OCI-LY1 (cell line): ENCODE results near the gene DYNLT2.

Experiments
- H2AFZ ChIP-seq: fragments of 200-600 bp; sonication (generic), shearing (Covaris generic); 2 replicates; pipeline ENCODE4 v1.6.0; 2014; ENCODE audit warnings: antibody characterized with exemption, mild to moderate bottlenecking, low read length
- H3F3A ChIP-seq: fragments of 200-600 bp; sonication (generic), shearing (Covaris generic); 2 replicates; pipeline ENCODE4 v1.6.0; 2014; ENCODE audit warnings: mild to moderate bottlenecking, antibody characterized with exemption, low read length, moderate library complexity; ENCODE audit not compliant: insufficient read depth
- H3K27ac ChIP-seq: fragments of 200-600 bp; sonication (generic); 2 replicates; pipeline ENCODE4 v1.5.1; 2014; ENCODE audit warnings: low read length, mixed run types, mild to moderate bottlenecking, low read depth; ENCODE audit not compliant: poor library complexity, severe bottlenecking
- H3K27me3 ChIP-seq: fragments of 200-600 bp; sonication (generic); 2 replicates; pipeline ENCODE4 v1.6.0; 2014; ENCODE audit warnings: antibody characterized with exemption, mild to moderate bottlenecking, low read length, moderate library complexity; ENCODE audit not compliant: insufficient read depth
- H3K36me3 ChIP-seq: fragments of 200-600 bp; sonication (generic); 2 replicates; pipeline ENCODE4 v1.6.1; 2014; ENCODE audit warnings: mild to moderate bottlenecking, antibody characterized with exemption, low read length, moderate library complexity, mixed read lengths; ENCODE audit not compliant: insufficient read depth
- H3K4me1 ChIP-seq: fragments of 200-600 bp; sonication (generic); 2 replicates; pipeline ENCODE4 v1.5.1; 2014; ENCODE audit warnings: mild to moderate bottlenecking, low read length, moderate library complexity; ENCODE audit not compliant: insufficient read depth, severe bottlenecking
- H3K4me2 ChIP-seq: fragments of 200-600 bp; sonication (generic), shearing (Covaris generic); 2 replicates; pipeline ENCODE4 v1.6.1; 2014; ENCODE audit warnings: low read length
- H3K4me3 ChIP-seq: fragments of 200-600 bp; sonication (generic); 2 replicates; pipeline ENCODE4 v1.5.1; 2014; ENCODE audit warnings: low read length, low read depth, mild to moderate bottlenecking, mixed read lengths; ENCODE audit not compliant: poor library complexity, severe bottlenecking
- H3K79me2 ChIP-seq: fragments of 200-600 bp; shearing (Covaris generic); 2 replicates; pipeline ENCODE4 v1.6.1; 2016; ENCODE audit warnings: mixed run types, low read length, mixed read lengths; ENCODE audit not compliant: insufficient read depth
- H3K9ac ChIP-seq: fragments of 200-600 bp; sonication (generic), shearing (Covaris generic); 2 replicates; pipeline ENCODE4 v1.6.1; 2014; ENCODE audit warnings: mild to moderate bottlenecking, low read length, mixed read lengths
- H3K9me2 ChIP-seq: fragments of 200-600 bp; sonication (generic), shearing (Covaris generic); 2 replicates; pipeline ENCODE4 v1.6.1; 2014; ENCODE audit warnings: low read depth, mild to moderate bottlenecking, low read length, mixed read lengths
- H3K9me3 ChIP-seq: fragments of 200-600 bp; shearing (Covaris generic); 2 replicates; pipeline ENCODE4 v1.6.1; 2014; ENCODE audit warnings: low read length, mixed read lengths
- H4K20me1 ChIP-seq: fragments of 200-600 bp; sonication (generic), shearing (Covaris generic); 2 replicates; pipeline ENCODE4 v1.6.0; 2016; ENCODE audit warnings: mild to moderate bottlenecking, low read length; ENCODE audit not compliant: insufficient read depth
- CTCF ChIP-seq: fragments of 200-600 bp; sonication (generic), shearing (Covaris generic); IDR thresholded peaks from 2 replicates; pipeline ENCODE4 v1.5.1; 2017; ENCODE audit warnings: mild to moderate bottlenecking, antibody characterized with exemption, low read length, moderate library complexity, mixed read lengths
- EZH2 ChIP-seq: fragments of 200-600 bp; sonication (generic), shearing (Covaris generic); IDR thresholded peaks from 2 replicates; pipeline ENCODE4 v1.8.0; 2017; ENCODE audit warnings: borderline replicate concordance, mixed run types, mild to moderate bottlenecking, antibody characterized with exemption, low read length, moderate library complexity, mixed read lengths

Gene DYNLT2

GRCh38 chr6:169783401-169783800 lies 32.0 kb upstream of the DYNLT2 start:
- H3K4me1 ChIP-seq: no peaks in the 10 kb centered on the region
- H2AFZ ChIP-seq: no peak overlapping the region
- H3K4me3 ChIP-seq: no peak overlapping the region
- H3K79me2 ChIP-seq: no peaks in the 10 kb centered on the region
- H3K27ac ChIP-seq: no peak overlapping the region
- no peaks in the 10 kb centered on the region for H3K9me2 ChIP-seq
- H3K9me3 ChIP-seq: no peaks in the 10 kb centered on the region
- H4K20me1 ChIP-seq: no peaks in the 10 kb centered on the region
- no peaks in the 10 kb centered on the region for H3F3A ChIP-seq
- H3K36me3 ChIP-seq: peaks cover 13% of the 10 kb centered on the region
- no peaks in the 10 kb centered on the region for H3K27me3 ChIP-seq
- no peak overlapping the region for H3K9ac ChIP-seq
- TF ChIP-seq EZH2: no peak
- no peak for TF ChIP-seq CTCF
- H3K4me2 ChIP-seq: no peak overlapping the region

- H2AFZ ChIP-seq: no peak overlapping the region
- no peak overlapping the region for H3K4me3 ChIP-seq
- no peaks in the 10 kb centered on the region for H3F3A ChIP-seq
Measured at GRCh38 chr6:169782966-169783365, 31.6 kb upstream of the DYNLT2 start.

GRCh38 chr6:169780571-169781091 lies 29.3 kb upstream of the DYNLT2 start:
- H3K9me3 ChIP-seq: no peaks in the 10 kb centered on the region
- TF ChIP-seq CTCF (no peak), EZH2 (no peak)
- H3K9ac ChIP-seq: no peak overlapping the region
- no peaks in the 10 kb centered on the region for H3K27me3 ChIP-seq
- no peaks in the 10 kb centered on the region for H3K79me2 ChIP-seq
- H3K4me2 ChIP-seq: no peak overlapping the region
- no peak overlapping the region for H3K4me3 ChIP-seq
- no peaks in the 10 kb centered on the region for H3K9me2 ChIP-seq
- H3F3A ChIP-seq: no peaks in the 10 kb centered on the region
- no peaks in the 10 kb centered on the region for H4K20me1 ChIP-seq
- peaks cover 18% of the 10 kb centered on the region for H3K36me3 ChIP-seq
- H3K27ac ChIP-seq: no peak overlapping the region
- H2AFZ ChIP-seq: no peak overlapping the region
- H3K4me1 ChIP-seq: no peaks in the 10 kb centered on the region

More at GRCh38 chr6:169782966-169783365, 31.6 kb upstream of the DYNLT2 start:
- Histone ChIP-seq H3K4me2 (no peak overlapping the region), H3K36me3 (peaks cover 13% of the 10 kb centered on the region), H3K79me2 (no peaks in the 10 kb centered on the region), H3K9me2 (no peaks in the 10 kb centered on the region), H3K9me3 (no peaks in the 10 kb centered on the region), H3K27me3 (no peaks in the 10 kb centered on the region), H3K4me1 (no peaks in the 10 kb centered on the region), H4K20me1 (no peaks in the 10 kb centered on the region), H3K27ac (no peak overlapping the region), H3K9ac (no peak overlapping the region)
- TF ChIP-seq CTCF (no peak), EZH2 (no peak)
